HL-60 (cell line): ENCODE results near the gene FRAS1.

ENCODE experiments used
- DNase-seq, 2 experiments: peaks; one replicate each; pipeline ENCODE4 v3.0.0-alpha.2; 2010 to 2020; ENCODE audit warnings: low read depth in 1 of 2, low spot score in 1 of 2
- H3K27ac ChIP-seq: fragments of 250-450 bp; sonication (Bioruptor Pico); replicated peaks from 2 replicates; pipeline ENCODE4 v1.5.1; 2020; ENCODE audit warnings: mild to moderate bottlenecking, moderate library complexity
- H3K27me3 ChIP-seq: fragments of 250-450 bp; sonication (Bioruptor Pico); 2 replicates; pipeline ENCODE4 v1.5.1; 2021; ENCODE audit warnings: mild to moderate bottlenecking, moderate library complexity; ENCODE audit not compliant: insufficient read depth, poor library complexity, severe bottlenecking
- H3K4me3 ChIP-seq: replicated peaks from 2 replicates; pipeline ENCODE4 v1.5.1; 2011; ENCODE audit warnings: mild to moderate bottlenecking, control low read depth, low read length; ENCODE audit not compliant: insufficient read depth
- GABPA ChIP-seq: IDR thresholded peaks from 2 replicates; pipeline ENCODE4 v1.6.1; 2012; ENCODE audit warnings: low read depth
- POLR2AphosphoS5 ChIP-seq: IDR thresholded peaks from 2 replicates; pipeline ENCODE4 v1.6.1; 2012; ENCODE audit warnings: low read depth
- SPI1 ChIP-seq: IDR thresholded peaks from 2 replicates; pipeline ENCODE4 v1.6.1; 2012; ENCODE audit warnings: low read depth, mild to moderate bottlenecking, borderline replicate concordance
- TF ChIP-seq, protein P1 (sequence below): IDR thresholded peaks from 2 replicates; pipeline ENCODE4 v1.6.1; 2012; ENCODE audit warnings: low read depth; ENCODE audit not compliant: insufficient replicate concordance
- TF ChIP-seq, protein P2 (sequence below): IDR thresholded peaks from one replicate; pipeline ENCODE4 v1.5.1; 2011; ENCODE audit warnings: low read length, control low read depth, inconsistent platforms; ENCODE audit not compliant: insufficient read depth

Gene FRAS1

DNA sequence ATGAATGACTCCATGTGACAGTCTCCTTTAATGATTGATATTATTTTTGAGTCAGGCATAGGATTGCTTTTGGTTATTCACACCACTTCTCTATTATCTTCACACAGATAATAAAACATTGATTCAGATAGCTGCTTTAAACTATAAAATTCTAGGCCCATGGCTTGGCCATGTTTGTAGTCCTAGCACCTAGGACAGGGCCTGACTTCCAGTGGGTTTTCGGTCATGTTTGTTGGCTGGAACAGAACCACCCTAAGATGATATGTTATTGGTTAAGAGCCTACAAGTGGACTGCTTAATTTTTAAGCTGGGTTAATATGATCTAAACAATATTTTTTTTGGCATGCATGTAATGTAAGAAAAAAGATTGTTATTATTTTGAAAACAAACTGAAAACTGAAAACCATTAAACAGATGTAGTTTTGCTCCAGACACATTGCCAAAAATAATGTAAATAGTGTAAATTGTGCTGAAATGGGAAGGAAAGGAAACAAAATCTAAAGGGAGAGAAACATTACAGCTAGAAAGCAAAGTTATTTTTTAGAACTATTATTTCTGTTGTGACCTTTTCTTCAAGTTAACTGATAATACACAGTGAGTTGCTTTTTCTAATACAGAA is 98.0 kb downstream of the FRAS1 start:
- H3K27me3 ChIP-seq = no peaks in the 10 kb centered on the region
- no peak overlapping the region for H3K27ac ChIP-seq
- H3K4me3 ChIP-seq = no peak overlapping the region
- TF ChIP-seq, protein P1, sequence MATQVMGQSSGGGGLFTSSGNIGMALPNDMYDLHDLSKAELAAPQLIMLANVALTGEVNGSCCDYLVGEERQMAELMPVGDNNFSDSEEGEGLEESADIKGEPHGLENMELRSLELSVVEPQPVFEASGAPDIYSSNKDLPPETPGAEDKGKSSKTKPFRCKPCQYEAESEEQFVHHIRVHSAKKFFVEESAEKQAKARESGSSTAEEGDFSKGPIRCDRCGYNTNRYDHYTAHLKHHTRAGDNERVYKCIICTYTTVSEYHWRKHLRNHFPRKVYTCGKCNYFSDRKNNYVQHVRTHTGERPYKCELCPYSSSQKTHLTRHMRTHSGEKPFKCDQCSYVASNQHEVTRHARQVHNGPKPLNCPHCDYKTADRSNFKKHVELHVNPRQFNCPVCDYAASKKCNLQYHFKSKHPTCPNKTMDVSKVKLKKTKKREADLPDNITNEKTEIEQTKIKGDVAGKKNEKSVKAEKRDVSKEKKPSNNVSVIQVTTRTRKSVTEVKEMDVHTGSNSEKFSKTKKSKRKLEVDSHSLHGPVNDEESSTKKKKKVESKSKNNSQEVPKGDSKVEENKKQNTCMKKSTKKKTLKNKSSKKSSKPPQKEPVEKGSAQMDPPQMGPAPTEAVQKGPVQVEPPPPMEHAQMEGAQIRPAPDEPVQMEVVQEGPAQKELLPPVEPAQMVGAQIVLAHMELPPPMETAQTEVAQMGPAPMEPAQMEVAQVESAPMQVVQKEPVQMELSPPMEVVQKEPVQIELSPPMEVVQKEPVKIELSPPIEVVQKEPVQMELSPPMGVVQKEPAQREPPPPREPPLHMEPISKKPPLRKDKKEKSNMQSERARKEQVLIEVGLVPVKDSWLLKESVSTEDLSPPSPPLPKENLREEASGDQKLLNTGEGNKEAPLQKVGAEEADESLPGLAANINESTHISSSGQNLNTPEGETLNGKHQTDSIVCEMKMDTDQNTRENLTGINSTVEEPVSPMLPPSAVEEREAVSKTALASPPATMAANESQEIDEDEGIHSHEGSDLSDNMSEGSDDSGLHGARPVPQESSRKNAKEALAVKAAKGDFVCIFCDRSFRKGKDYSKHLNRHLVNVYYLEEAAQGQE = no peak
- TF ChIP-seq SPI1 = no peak
- no peak for TF ChIP-seq GABPA
- no peak for TF ChIP-seq POLR2AphosphoS5
- TF ChIP-seq, protein P2, sequence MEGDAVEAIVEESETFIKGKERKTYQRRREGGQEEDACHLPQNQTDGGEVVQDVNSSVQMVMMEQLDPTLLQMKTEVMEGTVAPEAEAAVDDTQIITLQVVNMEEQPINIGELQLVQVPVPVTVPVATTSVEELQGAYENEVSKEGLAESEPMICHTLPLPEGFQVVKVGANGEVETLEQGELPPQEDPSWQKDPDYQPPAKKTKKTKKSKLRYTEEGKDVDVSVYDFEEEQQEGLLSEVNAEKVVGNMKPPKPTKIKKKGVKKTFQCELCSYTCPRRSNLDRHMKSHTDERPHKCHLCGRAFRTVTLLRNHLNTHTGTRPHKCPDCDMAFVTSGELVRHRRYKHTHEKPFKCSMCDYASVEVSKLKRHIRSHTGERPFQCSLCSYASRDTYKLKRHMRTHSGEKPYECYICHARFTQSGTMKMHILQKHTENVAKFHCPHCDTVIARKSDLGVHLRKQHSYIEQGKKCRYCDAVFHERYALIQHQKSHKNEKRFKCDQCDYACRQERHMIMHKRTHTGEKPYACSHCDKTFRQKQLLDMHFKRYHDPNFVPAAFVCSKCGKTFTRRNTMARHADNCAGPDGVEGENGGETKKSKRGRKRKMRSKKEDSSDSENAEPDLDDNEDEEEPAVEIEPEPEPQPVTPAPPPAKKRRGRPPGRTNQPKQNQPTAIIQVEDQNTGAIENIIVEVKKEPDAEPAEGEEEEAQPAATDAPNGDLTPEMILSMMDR = no peak
- DNase-seq = no peak

DNA sequence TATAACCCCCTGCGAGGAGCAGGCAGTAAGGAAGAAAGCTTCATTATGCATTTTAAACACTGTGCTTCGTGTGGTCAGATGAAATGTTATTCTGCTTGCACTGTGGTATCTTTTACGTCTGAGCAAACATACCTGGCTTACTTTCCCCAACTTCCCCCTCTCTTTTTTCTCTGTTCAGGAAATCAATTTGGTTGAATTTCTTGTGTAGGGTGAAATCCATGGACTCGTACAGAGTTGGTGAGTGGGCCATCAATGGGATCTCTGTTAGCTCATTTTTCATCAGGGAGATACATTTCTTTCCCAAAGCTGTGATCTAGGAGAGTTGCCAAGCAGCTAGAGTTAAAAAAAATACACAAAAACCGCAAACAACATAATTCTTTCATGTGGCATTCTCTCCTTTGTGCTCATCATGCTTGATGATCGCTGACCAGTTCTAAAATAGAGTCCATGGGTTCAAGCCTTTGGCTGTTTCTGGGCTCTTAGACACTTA is 98.5 kb downstream of the FRAS1 start:
- no peak overlapping the region for H3K27ac ChIP-seq
- no peak for DNase-seq
- no peaks in the 10 kb centered on the region for H3K27me3 ChIP-seq
- H3K4me3 ChIP-seq = no peak overlapping the region
- TF ChIP-seq, protein P1 = no peak
- TF ChIP-seq POLR2AphosphoS5 (no peak), SPI1 (no peak), GABPA (no peak)
- TF ChIP-seq, protein P2 = no peak

DNA sequence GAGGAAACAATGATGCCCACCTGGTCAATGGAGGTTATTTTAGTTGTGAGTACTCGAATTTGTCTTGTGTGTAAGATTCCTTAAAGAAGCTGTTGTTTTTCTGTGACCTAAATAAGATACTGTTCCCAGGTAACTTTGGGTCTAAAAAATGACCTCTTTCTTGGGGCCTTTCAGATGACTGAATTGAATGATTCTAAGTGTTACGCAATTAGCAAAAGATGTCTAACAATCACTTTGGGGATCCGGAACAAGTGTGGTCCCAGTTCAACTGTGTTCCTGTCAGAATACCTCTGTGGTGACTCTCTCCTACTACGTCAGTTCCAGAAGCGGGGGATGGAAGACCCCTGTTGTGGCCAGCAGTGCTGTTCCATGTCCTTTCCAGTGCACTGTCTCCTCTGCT is 99.4 kb downstream of the FRAS1 start:
- Histone ChIP-seq H3K4me3 (no peak overlapping the region), H3K27ac (no peak overlapping the region), H3K27me3 (no peaks in the 10 kb centered on the region)
- TF ChIP-seq SPI1 (no peak), POLR2AphosphoS5 (no peak), GABPA (no peak)
- TF ChIP-seq, protein P2 = no peak
- TF ChIP-seq, protein P1 = no peak
- no peak for DNase-seq
